Stimulated activated naive CD8-positive, alpha-beta T cell treated with anti-CD3 and anti-CD28 coated beads, Interleukin-15, Interleukin-2, amounts not matched to agents 100 ng/mL and 50 ng/mL, for 24 hours (primary cell): ENCODE measurements around the gene KLK8.
"Not testable (repeated sequence)": the region's sequence is repeated elsewhere in the genome, so short reads cannot be mapped to it uniquely, and the experiment has no call there.

Experiments
- H3K27ac Mint-ChIP-seq: one replicate; pipeline ENCODE4 v1.8.0; 2021; ENCODE audit warnings: mild to moderate bottlenecking, mixed read lengths
- H3K27me3 Mint-ChIP-seq: one replicate; pipeline ENCODE4 v1.8.0; 2021; ENCODE audit warnings: mixed read lengths
- H3K36me3 Mint-ChIP-seq: one replicate; pipeline ENCODE4 v1.8.0; 2021; ENCODE audit warnings: low read depth, mixed read lengths
- H3K4me1 Mint-ChIP-seq: one replicate; pipeline ENCODE4 v1.8.0; 2021; ENCODE audit warnings: low read depth, mixed read lengths
- H3K4me3 Mint-ChIP-seq: one replicate; pipeline ENCODE4 v1.8.0; 2021; ENCODE audit warnings: mild to moderate bottlenecking, mixed read lengths
- H3K9me3 Mint-ChIP-seq: one replicate; pipeline ENCODE4 v1.8.0; 2021; ENCODE audit warnings: mixed read lengths

The KLK8 gene

GRCh38 chr19:51007488-51007887, 6.1 kb upstream of the KLK8 start:
- Mint-ChIP-seq H3K27ac (no peak overlapping the region), H3K27me3 (peaks cover 23% of the 10 kb centered on the region), H3K9me3 (no peaks in the 10 kb centered on the region), H3K36me3 (no peaks in the 10 kb centered on the region), H3K4me3 (no peak overlapping the region), H3K4me1 (no peaks in the 10 kb centered on the region)

GRCh38 chr19:51006406-51006805, 5.0 kb upstream of the KLK8 start:
- Mint-ChIP-seq H3K27ac (no peak overlapping the region), H3K27me3 (peaks cover 29% of the 10 kb centered on the region)

GRCh38 chr19:51005248-51005647, 3.8 kb upstream of the KLK8 start:
- no peak overlapping the region for H3K27ac Mint-ChIP-seq
- H3K4me3 Mint-ChIP-seq: no peak overlapping the region
- H3K36me3 Mint-ChIP-seq: no peaks in the 10 kb centered on the region
- no peaks in the 10 kb centered on the region for H3K9me3 Mint-ChIP-seq
- no peaks in the 10 kb centered on the region for H3K4me1 Mint-ChIP-seq
- peaks cover 36% of the 10 kb centered on the region for H3K27me3 Mint-ChIP-seq

More at GRCh38 chr19:51006406-51006805, 5.0 kb upstream of the KLK8 start:
- Mint-ChIP-seq H3K36me3 (no peaks in the 10 kb centered on the region), H3K4me3 (no peak overlapping the region), H3K9me3 (no peaks in the 10 kb centered on the region), H3K4me1 (no peaks in the 10 kb centered on the region)

- Mint-ChIP-seq H3K9me3 (no peaks in the 10 kb centered on the region), H3K36me3 (no peaks in the 10 kb centered on the region), H3K4me1 (no peaks in the 10 kb centered on the region), H3K4me3 (no peak overlapping the region), H3K27me3 (peaks cover 35% of the 10 kb centered on the region), H3K27ac (no peak overlapping the region)
Measured at GRCh38 chr19:51003316-51003715, 1.9 kb upstream of the KLK8 start.

- peaks cover 41% of the 10 kb centered on the region for H3K27me3 Mint-ChIP-seq
- H3K4me1 Mint-ChIP-seq: no peaks in the 10 kb centered on the region
- H3K36me3 Mint-ChIP-seq: no peaks in the 10 kb centered on the region
- H3K27ac Mint-ChIP-seq: no peak overlapping the region
- no peaks in the 10 kb centered on the region for H3K9me3 Mint-ChIP-seq
- no peak overlapping the region for H3K4me3 Mint-ChIP-seq
Measured at GRCh38 chr19:51002542-51003311, 1.3 kb upstream of the KLK8 start.

- Mint-ChIP-seq H3K9me3 (no peaks in the 10 kb centered on the region), H3K4me1 (no peaks in the 10 kb centered on the region), H3K27ac (no peak overlapping the region), H3K4me3 (no peak overlapping the region), H3K36me3 (no peaks in the 10 kb centered on the region), H3K27me3 (peaks cover 47% of the 10 kb centered on the region)
Measured at GRCh38 chr19:51002089-51002532, 707 bp upstream of the KLK8 start.

- no peak overlapping the region for H3K27ac Mint-ChIP-seq
- peaks cover 46% of the 10 kb centered on the region for H3K27me3 Mint-ChIP-seq
- H3K4me3 Mint-ChIP-seq: no peak overlapping the region
- no peaks in the 10 kb centered on the region for H3K36me3 Mint-ChIP-seq
- H3K4me1 Mint-ChIP-seq: no peaks in the 10 kb centered on the region
- H3K9me3 Mint-ChIP-seq: no peaks in the 10 kb centered on the region
Measured at GRCh38 chr19:51000981-51001380, 423 bp downstream of the KLK8 start.

GRCh38 chr19:51000426-51000825, 978 bp downstream of the KLK8 start:
- H3K27ac Mint-ChIP-seq: no peak overlapping the region
- no peaks in the 10 kb centered on the region for H3K36me3 Mint-ChIP-seq
- H3K4me3 Mint-ChIP-seq: no peak overlapping the region
- H3K27me3 Mint-ChIP-seq: peaks cover 46% of the 10 kb centered on the region
- no peaks in the 10 kb centered on the region for H3K4me1 Mint-ChIP-seq
- no peaks in the 10 kb centered on the region for H3K9me3 Mint-ChIP-seq

- no peaks in the 10 kb centered on the region for H3K4me1 Mint-ChIP-seq
- H3K36me3 Mint-ChIP-seq: no peaks in the 10 kb centered on the region
- H3K27ac Mint-ChIP-seq: no peak overlapping the region
- H3K27me3 Mint-ChIP-seq: peaks cover 35% of the 10 kb centered on the region
- H3K9me3 Mint-ChIP-seq: peaks cover 3% of the 10 kb centered on the region
- H3K4me3 Mint-ChIP-seq: no peak overlapping the region
Measured at GRCh38 chr19:50998686-50999085, 2.7 kb downstream of the KLK8 start.

GRCh38 chr19:50998061-50998460, 3.3 kb downstream of the KLK8 start:
- H3K4me1 Mint-ChIP-seq: no peaks in the 10 kb centered on the region
- H3K27ac Mint-ChIP-seq: no peak overlapping the region
- H3K27me3 Mint-ChIP-seq: peaks cover 34% of the 10 kb centered on the region
- no peak overlapping the region for H3K4me3 Mint-ChIP-seq
- H3K9me3 Mint-ChIP-seq: peaks cover 3% of the 10 kb centered on the region
- H3K36me3 Mint-ChIP-seq: no peaks in the 10 kb centered on the region

GRCh38 chr19:50994129-50994528, 7.3 kb downstream of the KLK8 start:
- Mint-ChIP-seq H3K4me3 (no peak overlapping the region), H3K27me3 (peaks cover 38% of the 10 kb centered on the region), H3K9me3 (peaks cover 3% of the 10 kb centered on the region), H3K36me3 (no peaks in the 10 kb centered on the region), H3K27ac (no peak overlapping the region), H3K4me1 (no peaks in the 10 kb centered on the region)

- peaks cover 36% of the 10 kb centered on the region for H3K27me3 Mint-ChIP-seq
- H3K9me3 Mint-ChIP-seq: peaks cover 3% of the 10 kb centered on the region
- H3K36me3 Mint-ChIP-seq: no peaks in the 10 kb centered on the region
- no peak overlapping the region for H3K4me3 Mint-ChIP-seq
- H3K4me1 Mint-ChIP-seq: no peaks in the 10 kb centered on the region
- H3K27ac Mint-ChIP-seq: no peak overlapping the region
Measured at GRCh38 chr19:50992666-50993035, 8.8 kb downstream of the KLK8 start.

- H3K27ac Mint-ChIP-seq, H3K9me3 Mint-ChIP-seq, H3K36me3 Mint-ChIP-seq, H3K4me3 Mint-ChIP-seq, H3K4me1 Mint-ChIP-seq: not testable (repeated sequence)
- peaks cover 36% of the 10 kb centered on the region for H3K27me3 Mint-ChIP-seq
Measured at GRCh38 chr19:50984416-50984815, 17.0 kb downstream of the KLK8 start.

GRCh38 chr19:50983625-50984292, 17.6 kb downstream of the KLK8 start, which contains the start of gene KLK7:
TSS of gene KLK7 (minus strand) at chr19:50983917. CDS start at chr19:50982399, 1,518 bp downstream.
- Mint-ChIP-seq H3K4me3 (no peak within 1 kb of the TSS), H3K36me3 (no peaks in the 10 kb centered on the region), H3K27ac (no peak within 1 kb of the TSS), H3K9me3 (no peaks in the 10 kb centered on the region), H3K27me3 (peaks cover 35% of the 10 kb centered on the region), H3K4me1 (no peaks in the 10 kb centered on the region)

- H3K9me3 Mint-ChIP-seq: no peaks in the 10 kb centered on the region
- no peak overlapping the region for H3K27ac Mint-ChIP-seq
- no peaks in the 10 kb centered on the region for H3K4me1 Mint-ChIP-seq
- H3K27me3 Mint-ChIP-seq: peaks cover 29% of the 10 kb centered on the region
- H3K36me3 Mint-ChIP-seq: no peaks in the 10 kb centered on the region
- no peak overlapping the region for H3K4me3 Mint-ChIP-seq
Measured at GRCh38 chr19:50982186-50982585, 19.2 kb downstream of the KLK8 start.
